NCI-H526 (cell line): ENCODE measurements around the gene QARS1.

Experiments used
- DNase-seq, 2 experiments: peaks; one replicate each; lab custom pipeline; 2025; lab: John Stamatoyannopoulos, UW

Gene QARS1

DNA sequence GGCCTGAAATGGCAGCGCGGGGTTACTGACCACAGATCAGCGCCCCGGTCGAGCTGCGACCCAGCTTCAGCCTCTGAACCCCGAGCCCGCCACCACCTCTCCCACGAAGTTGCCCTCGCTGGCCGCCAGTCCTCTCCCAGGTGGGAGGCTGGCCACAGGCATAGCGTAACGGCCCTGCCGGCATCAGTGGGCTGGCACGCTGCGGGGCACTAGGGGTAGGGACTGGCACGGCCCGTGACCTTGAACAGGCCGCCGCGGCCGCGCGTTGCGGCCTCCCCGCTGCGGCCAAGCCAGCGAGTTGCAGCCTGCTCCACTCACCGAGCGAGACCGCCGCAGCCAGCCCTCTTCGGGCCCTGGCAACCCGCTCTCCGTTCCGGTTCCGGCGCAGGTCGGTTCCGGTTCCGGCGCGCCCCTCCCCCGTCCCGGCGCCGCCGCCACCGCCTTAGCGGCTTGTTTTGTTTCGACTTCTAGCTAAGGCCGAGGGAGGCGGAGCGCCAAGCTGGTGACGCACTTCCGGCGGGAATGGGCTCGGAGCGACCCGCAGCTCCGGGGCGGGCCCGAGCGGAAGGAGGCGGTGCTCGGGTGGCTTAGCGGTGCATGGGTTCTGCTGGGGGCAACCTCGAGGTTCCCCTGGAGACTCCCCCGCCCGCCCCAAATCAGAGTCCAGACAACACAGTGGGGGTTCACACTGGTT, 16.0 kb upstream of the QARS1 start, which contains the start of gene USP19:
USP19 (minus strand) TSS at position 386 of the 694 bp plus-strand sequence. CDS start 1,678 bp downstream, outside the sequence.
- peak; percentile 79 to 95 for DNase-seq

DNA sequence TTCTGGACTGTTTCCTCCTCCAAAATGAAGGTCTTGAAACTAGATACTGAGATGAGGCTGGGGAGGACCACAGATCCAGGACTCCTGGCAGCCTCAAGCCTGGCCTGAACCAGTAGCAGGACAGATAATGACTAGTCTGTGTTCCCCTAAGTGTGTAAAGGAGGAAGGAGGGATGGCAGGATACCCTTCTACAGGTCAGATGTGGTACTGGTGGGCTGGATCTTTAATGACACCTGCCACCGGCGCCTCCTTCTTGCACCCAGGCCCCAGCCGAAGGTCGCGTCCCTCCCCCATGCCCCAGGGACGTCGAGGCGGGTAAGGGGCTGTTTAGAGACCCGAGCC, 15.5 kb upstream of the QARS1 start:
- no peak for DNase-seq

DNA sequence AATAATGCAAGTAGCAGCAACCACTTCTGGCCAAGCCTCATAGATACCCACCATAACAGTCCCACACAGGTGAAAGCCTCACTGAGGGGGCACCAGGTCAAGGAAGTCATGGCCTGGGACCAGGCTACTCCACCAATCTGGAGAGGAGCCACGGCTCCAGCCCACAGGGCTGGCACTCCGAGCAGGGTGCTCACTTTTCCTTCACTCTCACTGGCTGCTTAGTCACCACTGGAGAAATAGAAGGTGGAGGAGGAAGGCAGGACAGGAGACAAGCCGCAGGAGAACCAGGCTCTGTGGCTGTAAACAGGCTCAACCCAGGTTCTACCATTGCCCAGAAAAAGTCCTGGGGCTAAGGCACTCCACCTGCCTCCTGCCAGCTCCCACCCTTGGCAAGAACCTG, 14.9 kb upstream of the QARS1 start:
- no peak for DNase-seq

DNA sequence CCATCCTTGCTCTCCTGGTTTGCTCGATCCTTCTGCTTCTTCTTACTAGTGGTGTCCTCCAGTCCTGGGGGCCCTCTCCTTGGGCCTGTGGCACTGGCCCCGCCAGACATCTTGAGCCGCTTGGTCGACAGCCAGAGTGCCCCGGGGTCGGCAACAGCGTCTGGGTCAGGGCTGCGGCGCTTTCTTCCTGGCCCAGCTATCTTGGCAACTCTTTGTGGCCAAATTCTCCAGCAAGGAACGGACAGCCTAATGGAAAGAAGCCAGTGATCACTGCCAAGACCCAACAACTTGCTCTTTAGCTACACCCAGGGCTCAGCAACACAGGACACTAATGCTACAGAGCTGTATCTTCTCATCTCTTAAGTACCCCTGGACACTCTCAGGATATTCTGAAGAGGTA, 14.5 kb upstream of the QARS1 start:
- no peak for DNase-seq

DNA sequence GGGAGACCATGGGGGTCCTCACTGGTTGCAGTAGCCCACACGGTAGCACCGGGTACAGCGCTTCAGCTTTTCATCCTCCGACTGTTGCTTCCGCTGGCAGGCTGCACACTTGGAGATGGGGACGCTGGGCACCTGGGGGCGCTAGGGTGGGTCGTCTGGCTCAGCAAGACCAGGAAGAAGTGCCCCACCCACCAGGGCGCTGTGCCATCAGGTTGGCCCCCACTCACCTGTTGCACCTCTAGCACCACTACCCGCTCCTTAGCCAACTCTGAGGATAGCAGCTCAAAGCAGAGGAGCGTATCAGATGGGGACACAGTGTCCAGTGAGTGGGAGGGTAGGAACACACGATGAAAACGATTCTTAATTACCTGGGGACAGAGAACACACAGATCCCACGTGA, 7.7 kb upstream of the QARS1 start:
- no peak for DNase-seq

DNA sequence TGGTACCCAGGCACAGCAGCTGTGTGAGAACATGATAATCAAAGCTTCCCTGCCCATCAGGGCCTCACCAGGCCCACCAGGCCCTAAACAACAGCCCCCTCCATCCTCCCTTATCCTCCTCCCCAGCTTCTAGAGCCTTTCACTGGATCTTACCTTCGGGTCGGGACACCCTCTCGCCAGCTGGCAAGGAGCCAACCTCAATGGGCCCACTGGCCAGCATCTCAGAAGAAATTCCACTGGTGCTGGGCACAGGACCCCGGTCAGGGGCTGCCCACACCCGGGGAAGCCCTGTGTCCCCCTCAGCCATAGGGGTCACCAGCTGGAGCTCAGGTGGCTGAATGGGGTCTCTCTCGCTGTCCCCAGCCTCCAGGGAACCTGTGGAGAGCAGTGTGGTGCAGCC, 6.8 kb upstream of the QARS1 start:
- no peak for DNase-seq

DNA sequence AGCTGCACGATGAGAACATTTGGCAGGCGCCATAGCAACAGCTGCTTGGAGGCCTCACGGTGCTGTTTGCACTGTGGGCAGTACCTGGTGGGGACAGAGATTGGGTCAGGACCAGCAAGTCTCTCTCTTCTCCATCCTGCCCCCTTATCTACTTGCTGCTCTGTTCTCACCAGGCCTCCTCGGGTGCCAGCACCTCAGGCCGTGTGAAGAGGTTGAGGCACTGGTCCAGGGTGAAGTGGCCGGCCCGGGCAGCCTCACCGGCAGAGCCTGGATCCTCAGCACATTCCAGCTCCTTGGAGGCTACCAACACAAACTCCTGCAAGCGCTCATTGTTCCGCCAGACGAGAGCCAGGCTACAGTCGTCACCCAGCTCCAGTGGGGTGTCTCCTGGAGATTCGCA, 6.2 kb upstream of the QARS1 start:
- no peak for DNase-seq

DNA sequence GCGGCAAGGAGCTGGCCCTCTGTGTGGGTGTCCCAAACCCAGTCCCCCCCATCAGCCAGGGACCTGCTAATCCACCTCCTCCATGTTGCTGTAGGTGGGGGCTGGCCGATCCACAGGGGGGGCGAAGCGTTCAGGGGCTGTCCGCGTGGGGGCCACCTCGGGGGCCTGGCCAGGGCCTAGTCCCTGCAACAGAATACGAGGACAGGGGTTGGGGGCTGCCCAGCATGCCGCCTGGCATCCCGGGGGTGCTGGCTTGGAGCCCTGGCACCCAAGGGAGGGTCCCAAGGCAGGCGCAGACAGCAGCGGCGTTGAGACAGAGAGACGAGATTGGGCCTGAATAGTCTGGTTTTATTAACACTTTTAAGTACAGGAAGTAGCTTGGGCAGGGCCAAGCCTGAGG, 3.8 kb upstream of the QARS1 start:
- DNase-seq: no peak

DNA sequence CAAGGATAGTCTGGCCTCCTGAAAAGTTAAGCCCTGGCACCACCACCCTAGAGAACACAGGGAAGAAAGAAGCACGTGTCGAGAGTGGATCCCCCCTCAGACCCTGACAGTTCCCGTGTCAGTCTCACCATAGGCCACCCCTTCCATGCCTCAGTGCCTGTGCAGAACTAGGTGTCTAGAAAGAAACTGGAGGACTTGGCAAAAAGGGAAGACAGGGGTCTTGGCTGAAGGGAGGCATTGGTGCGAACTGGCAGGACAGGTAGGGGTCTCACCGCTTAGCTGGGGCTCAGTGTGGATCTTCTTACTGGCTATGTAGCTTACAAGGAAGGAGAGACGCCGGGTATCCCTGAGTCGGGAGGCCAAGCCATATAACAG, 518 bp downstream of the QARS1 start:
- no peak for DNase-seq

DNA sequence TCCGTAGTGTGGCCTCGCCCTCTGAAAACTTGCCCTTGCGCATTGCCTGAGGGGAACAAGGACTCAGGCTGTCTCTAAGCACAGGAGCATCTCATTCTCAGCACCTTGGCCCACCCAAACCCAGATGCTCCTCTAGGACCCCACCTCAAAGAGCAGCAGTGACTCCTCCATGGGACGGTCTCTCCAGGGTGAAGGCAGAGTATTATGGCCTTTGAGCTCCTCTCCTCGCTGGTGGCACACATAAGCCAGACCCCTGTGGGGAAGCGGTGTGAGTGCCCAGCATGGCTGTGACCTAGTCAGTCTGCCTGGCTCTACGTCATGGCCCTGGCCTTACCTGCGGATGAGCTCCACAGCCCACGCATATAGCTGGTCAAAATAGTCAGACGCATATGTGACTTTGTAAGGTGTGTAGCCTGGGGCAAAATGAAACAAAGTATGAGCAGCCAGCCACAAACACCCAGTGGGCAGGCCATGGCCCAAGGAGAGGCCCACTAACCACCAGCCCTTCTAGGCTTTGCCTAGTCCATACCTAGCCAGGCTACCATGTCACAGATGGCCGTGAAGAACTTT, 4.4 kb downstream of the QARS1 start:
- no peak for DNase-seq

DNA sequence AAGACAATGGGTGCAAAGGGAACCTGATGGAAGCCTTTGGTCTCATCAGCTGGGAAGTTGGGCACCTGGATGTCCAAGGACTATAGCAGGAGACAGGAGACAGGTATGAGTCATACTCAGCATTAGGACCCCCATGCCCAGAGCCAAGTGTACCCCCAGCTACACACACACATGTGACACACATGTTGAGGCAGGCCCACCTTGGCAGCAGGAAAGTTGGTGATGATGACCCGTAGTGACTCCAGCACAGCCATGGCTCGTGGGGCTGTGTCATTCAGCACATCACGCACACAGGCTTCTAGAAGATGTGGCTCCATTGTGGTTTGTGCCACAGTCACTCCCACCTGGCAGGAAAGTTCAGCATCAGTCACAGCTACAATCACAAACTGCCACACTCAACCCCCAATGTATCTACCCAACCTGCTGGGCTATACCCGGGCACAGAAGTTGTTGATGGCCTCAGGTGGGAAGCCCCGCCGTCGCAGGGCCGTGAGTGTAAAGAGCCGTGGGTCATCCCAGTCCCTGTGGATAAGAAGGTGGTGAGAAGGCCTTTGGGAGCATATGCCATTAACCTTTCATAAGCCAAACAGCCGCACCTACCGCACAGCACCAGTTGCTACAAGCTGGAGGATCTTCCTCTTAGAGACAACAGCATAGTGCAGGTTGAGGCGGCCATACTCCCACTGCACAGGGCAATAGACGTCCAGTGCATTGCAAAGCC, 5.5 kb downstream of the QARS1 start:
- no peak for DNase-seq

DNA sequence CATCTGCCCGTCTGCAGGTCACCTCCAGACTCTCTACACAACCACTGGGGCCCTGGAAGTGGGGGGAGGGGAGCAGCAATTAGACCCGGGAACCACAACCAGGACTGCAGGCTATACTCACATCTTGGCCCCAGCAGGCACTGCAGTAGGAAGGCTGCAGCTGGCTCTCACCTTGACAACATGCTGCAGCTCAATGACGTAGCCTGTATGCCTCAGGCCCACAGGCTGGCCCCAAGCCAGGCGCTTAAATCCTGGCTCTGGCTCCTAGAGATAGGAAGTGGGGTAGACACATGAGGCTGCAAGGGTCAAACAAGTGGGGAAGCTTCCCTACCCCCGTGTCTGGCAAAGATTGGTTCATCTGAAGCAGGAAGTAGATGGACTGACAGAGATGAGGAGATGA, 6.1 kb downstream of the QARS1 start:
- no peak for DNase-seq

DNA sequence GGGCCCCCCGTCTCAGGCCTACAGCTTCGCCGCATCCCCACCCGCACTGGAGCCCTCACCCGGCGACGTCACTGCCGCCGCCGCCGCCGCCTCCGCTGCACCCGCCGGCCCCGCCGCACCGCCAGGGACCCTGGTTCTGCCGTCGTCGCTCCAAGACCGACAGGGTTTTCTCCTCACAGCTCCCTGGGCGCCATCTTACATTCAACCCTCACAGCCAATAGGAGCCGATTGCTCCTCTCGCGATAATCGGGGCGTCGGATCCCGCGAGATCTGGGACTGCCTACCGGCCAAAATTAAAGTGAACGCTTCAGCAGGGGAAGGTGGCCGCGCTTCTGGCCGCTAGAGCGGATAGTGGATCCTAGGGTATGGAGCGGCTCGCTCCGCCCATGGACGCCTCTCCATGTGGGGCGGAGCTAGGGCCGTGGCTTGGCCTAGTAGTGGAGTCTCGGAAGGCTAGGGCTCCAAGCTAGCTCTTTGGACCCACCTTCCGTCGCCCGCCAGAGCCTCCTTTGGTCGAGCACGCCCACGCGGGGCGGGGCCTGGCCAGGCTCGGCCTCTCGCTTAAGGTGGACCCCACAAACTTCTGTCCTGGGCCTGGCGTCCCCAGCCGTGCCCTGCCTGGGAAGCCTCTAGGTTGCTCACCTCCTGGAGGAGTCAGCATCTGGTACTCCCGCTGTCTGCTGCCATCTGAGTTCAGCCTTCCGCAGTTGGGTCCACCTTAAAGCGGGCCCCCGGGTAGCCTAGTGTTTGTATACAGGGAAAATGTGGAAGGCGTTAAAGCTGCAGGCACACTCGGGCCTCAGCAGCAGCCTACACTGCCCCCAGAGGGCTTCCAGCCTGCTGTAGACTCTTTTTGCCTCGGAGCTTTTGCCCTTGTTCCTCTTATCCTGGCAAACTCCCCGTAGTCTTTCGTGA, 10.4 kb downstream of the QARS1 start, which contains the start of gene QRICH1:
QRICH1 (minus strand) TSS at position 219 of the 915 bp plus-strand sequence. CDS start 17,054 bp downstream, outside the sequence.
- DNase-seq: peak; percentile 96 to 98

DNA sequence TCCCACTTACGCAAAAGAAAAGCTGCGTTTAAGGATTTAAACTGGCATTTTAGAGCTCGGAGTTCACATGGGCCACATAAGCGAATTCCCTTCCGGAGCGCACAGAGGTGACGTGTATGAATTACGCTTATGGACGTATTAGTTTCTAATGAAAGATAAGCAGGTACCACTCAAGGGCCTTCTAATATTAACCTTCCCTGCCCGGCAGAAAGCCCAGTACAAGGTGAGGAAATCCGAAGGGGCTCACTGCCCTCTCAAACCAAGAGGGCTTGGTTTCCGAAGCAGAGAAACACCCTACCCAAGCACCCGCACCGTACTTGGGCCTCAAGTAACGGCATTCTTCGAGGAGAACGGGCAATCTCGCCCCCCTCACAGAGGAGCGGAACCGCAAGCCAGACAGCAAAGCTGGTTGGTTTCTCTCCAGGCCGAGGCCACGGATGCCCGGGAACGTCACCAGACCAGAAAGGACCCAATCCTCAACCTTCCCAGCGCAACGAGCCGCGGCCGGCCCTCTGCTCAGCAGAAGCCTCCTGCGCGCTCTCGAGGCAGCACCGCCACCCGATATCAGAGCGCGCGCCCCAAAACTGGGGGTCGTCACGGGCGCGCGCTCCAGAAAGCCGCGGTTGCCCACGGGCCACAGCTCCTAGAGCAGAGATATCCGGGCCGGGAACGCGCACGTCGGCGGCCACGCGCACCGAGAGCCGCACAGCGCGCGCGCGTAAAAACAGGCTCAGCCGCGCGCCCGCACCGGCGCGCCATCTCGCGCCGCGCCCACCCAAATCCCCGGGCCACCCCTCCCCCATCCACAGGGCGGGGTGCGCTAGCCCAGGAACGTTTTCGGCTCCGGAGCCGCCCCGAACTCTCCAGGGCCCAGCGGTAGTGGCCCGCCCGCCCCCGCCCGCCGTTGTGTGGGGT, 11.4 kb downstream of the QARS1 start:
- peak; percentile 52 to 82 for DNase-seq

DNA sequence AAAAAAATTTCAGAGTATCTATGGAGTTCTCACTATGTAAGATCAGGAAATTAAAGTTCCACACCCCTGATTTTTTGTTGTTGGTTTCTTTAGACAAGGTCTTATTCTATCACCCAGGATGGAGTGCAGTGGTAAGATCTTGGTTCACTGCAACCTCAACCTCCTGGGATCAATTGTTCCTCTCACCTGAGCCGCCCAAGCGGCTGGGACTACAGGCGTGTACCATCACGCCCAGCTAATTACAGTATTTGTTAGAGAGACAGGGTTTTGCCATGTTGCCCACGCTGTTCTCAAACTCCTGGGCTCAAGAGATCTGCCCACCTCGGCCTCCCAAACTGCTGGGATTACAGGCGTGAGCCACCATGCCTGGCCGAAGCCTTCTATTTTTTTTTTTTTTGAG, 23.1 kb downstream of the QARS1 start:
- DNase-seq: no peak

DNA sequence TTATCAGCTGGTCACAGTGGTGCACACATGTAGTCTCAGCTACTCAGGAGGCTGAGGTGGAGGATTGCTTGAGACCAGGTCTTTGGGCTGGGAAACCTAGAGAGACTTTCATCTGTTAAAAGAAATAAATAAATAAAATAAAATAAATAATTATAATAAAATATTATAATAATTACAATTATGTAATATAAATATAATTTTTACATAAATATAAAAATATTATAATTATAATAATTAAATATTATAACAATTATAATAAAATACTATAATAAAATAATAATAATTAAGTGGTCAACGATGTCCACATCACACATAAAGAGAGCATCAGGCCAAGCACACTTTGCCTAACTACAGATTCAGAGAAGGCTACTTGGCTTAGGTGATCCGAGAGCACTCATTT, 25.3 kb downstream of the QARS1 start:
- no peak for DNase-seq

DNA sequence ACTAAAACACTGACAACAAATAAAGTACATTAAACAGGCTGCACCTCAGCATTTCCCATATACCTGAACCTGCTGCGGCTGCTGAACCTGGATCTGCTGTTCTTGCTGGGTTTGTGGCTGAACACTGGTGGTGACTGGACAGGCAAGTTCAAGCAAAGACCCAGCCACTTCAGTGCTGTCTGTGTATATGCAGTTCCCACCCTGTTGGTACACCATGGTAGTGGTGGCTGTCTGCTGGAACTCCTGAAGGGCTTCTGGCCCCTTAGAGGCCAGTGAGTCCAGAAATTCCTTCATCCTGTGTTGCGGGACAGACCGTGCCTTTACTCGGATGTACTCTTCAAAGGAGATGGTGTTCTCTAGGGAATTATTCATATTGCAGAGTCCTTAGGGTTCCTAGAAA, 27.9 kb downstream of the QARS1 start:
- DNase-seq: no peak

DNA sequence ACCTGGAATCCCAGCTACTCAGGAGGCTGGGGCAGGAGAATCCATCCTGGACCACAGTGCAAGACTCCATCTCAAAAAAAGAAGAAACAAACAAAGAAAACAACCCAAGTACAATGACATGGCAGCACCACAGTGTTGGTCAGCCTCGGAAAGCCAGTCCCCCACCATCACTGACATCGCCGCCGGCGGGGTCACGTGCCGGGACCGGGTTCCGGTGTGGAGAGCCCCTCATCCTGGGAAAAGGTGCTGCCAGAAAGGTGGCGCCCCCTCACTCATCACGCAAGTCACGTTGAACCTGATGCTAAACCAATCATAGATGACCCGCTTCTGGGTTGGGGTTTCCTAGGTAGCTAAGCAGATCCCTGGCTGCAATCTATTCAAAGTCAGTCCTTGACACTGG, 28.4 kb downstream of the QARS1 start:
- DNase-seq: no peak

DNA sequence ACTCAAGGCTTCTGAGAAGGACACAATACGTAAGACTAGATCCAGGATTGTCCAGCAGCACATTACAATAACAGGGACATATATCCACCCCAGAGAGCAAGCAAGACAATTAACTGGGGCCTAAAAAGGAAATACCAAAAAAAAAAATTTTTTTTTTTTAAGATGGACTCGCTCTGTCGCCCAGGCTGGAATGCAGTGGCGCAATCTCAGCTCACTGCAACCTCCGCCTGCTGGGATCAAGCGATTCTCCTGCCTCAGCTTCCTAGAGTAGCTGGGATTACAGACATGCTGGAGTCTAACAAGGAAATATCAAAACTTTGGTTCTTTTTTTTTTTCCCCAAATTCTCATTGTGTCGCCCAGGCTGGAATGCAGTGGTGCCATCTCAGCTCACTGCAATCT, 46.5 kb downstream of the QARS1 start:
- no peak for DNase-seq

DNA sequence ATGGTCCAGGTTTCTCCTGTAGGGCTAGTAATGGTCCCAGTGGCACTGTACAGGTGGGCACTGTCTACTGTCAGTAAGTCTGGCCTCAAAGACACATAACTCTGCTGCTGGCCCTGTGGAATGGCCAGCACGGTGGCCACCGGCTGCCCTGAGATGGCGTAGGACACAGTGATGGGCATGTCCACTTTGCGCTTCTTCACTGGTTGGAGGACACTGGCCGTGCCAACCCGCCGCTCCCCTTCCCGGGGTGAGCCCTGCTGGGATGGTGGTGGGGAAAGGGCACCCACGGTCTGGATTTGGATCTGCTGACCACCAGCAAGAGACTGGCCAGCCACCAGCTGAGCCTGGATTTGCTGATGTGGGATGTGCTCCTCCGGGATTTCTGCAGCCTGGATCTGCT, 47.3 kb downstream of the QARS1 start:
- no peak for DNase-seq

DNA sequence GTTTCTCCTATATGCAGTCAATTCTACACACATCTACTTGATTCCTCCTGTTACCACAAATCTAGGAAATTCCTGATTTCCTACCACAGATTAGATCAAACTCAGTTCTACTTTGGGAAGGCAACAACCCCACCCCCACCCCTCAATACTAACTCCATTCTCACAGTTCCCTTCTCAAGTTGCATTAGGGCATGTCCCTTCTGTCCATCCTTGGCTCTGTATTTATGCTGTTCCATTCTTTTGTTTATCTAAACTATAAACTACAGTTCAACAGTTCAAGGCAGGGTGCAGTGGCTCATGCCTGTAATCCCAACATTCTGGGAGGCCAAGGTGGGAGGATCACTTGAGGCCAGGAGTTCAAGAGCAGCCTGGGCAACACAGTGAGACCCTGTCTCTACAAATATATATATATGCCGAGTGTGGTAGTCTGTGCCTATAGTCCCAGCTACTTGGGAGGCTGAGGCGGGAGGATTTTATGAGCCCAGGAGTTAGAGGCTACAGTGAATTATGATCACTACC, 50.2 kb downstream of the QARS1 start:
- no peak for DNase-seq
